Measurements from ENCODE around the gene LPP. TPM values are rescaled to one million over a fixed set of nuclear protein-coding genes. Genes with fewer than 3 reads are reported as not detected.

LPP gene
- total RNA-seq, 1 donor from 2014 or later, result 63.6 TPM

DNA sequence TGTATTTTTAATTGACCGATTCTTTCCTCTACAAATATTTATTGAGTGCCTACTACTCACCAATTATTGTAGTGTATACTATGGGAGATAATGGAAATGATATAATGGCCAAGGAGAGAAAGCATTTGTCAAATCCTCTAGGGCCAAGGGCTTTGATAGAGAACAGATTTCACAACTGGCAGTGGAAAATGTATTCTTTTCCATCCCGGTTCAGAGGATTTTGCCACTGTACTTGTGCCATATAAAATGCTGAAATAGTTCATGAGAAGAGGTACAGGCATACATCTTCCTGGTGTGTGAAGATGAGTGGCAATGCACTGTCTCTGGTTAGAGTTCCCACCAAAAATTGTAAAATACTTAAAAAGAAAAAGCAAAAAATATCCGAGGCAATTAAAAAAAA lies 566.3 kb downstream of the LPP start:
- no peak for DNase-seq (ENCODE audit: low spot score)
- peak; percentile 51 for ATAC-seq

DNA sequence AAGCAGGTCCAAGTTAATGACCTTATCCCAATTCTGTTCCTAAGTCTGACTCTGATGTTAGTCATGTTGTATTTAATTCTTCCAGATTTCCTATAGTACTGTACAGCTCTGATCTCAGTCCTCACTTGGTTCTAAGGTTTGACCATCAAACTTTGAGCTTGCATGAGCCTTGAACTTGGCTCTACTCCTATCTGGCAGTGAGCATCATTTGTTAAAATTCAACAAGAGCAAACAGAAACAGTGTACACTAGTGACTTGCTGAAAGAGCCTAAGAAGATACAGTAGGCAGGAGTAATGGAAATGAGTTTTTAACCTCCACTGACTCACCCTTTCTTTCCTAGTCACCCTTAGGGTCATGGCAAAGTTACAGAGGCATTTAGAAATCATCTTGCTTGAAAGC lies 566.7 kb downstream of the LPP start:
- peak; percentile 86 for ATAC-seq
- peak; percentile 60 for DNase-seq (ENCODE audit: low spot score)

- ATAC-seq (peak; percentile 62), DNase-seq (ENCODE audit: low spot score) (peak; percentile 58)
Observed at GRCh38 chr3:188721312-188721711, 567.4 kb downstream of the LPP start.

DNA sequence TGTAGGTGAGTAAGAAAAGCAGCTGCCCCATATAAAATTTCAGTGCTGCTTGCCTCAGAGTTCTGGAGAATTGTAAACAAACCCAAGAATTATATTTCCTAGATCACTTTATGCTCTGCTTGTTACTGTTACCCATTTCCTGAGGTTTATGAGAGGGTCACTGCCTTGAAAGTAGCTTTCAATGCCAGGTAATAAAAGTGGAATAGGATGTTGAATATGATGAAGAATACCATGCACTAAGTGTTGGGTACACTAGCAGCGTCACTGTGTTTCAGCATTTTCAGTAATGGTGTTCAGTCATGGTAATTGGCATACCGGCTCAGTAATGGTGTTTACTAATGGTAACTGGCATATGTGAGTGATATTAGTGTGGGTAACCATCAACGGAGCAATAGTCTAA lies 568.0 kb downstream of the LPP start:
- ATAC-seq (no peak), DNase-seq (ENCODE audit: low spot score) (no peak)

- ATAC-seq, result no peak
- DNase-seq (ENCODE audit: low spot score), result no peak
Observed at GRCh38 chr3:188722963-188723362, 569.0 kb downstream of the LPP start.

- DNase-seq (ENCODE audit: low spot score), result no peak
- ATAC-seq, result no peak
Observed at GRCh38 chr3:188727052-188727451, 573.1 kb downstream of the LPP start.

GRCh38 chr3:188728371-188728896 lies 574.5 kb downstream of the LPP start:
- ATAC-seq (no peak), DNase-seq (ENCODE audit: low spot score) (no peak)

DNA sequence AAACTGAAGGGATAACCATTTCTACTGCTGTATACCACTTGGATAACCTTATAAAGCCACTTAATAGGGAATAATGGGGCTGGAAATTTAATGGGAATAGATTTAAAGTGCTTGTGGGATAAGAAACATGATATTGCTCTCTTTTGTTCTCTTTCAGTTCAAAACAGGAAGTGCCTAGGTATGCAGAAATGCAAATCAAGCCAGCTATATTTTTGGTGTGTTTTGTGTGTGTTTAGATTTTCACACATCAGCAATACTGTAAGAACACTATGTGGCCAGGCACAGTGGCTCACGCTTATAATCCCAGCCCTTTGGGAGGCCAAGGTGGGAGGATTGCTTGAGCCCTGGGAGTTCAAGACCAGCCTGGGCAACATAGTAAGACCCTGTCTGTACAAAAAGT lies 575.5 kb downstream of the LPP start:
- ATAC-seq (no peak), DNase-seq (ENCODE audit: low spot score) (no peak)

- no peak for ATAC-seq
- DNase-seq (ENCODE audit: low spot score), result no peak
Observed at GRCh38 chr3:188734395-188734794, 580.4 kb downstream of the LPP start.

- ATAC-seq (peak; percentile 38), DNase-seq (ENCODE audit: low spot score) (no peak)
Observed at GRCh38 chr3:188739511-188739910, 585.6 kb downstream of the LPP start.

DNA sequence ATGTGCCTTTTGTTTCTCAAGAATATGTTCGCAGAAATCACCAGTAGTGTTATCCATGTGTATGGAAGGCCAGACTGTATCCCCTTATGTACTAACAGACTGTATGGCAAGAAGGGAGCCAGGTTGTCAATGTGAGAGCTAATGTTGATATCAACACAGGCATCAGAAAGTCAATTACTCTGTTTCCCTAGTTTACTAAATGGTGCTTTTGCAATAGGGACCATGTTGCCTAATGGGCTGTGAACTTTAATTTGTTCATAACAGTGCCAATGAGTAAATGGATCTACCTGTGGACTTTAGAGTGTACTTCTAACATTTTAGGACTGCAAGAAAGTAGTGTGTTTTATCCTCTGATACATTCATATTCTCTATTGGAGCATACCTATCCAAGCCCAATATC lies 586.1 kb downstream of the LPP start:
- peak; percentile 66 for DNase-seq (ENCODE audit: low spot score)
- peak; percentile 77 for ATAC-seq

DNA sequence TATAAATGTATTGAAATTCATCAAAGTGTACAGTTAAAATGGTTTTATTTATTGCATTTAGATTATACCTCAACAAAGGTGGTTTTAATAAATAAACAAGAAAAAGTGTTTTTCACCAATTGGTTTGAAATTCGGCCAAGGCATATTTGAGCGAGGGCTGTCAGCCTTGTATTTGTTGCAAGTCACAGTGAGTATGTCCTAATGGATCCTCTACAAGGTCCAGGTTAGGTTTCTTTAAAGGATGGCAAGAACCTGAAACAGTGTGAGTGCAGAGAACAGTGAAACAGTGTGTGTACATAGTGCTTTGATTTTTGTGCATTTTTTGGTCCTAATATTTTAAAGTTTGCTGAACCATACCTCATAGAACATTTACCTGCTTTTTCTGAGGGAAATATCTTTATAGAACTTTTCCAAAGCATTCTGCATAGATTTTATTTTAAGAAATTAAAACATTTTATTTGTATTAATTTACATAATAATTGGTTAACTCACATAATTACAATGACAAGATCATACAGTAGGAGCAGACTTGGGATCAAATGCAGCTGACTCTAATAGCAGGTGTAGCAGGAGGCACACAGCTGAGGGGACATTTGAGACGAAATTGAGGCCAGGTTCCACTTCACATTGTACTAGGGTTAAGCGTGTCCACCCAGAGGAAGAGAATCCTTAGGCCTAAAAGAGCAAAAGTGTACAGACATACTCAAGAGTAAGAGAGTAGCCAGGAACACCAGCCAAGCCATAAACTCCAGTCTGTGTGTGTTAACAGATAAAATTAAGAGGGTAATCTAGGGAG lies 589.0 kb downstream of the LPP start:
- DNase-seq (ENCODE audit: low spot score) (no peak), ATAC-seq (peak; percentile 33)

DNA sequence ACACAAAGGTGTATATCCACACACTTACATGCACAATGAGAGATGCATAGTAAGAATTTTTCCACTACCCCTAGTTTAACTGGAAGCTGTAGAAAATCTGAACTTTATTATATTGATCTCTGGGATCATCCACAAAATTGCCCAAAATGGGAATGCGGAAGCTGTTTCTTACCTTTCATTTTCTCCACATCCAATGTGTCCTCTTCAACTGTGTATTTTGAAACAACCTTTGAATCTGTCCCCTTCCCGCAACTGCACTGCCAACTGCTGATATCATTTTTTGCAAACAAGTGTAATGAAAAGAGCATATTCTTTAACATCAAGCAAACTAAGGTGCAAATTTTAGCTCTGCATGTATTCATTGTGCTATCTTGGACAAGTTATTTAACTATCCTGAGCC lies 590.2 kb downstream of the LPP start:
- ATAC-seq (peak; percentile 53), DNase-seq (ENCODE audit: low spot score) (peak; percentile 53)

GRCh38 chr3:188745031-188745430 lies 591.1 kb downstream of the LPP start:
- no peak for ATAC-seq
- no peak for DNase-seq (ENCODE audit: low spot score)

- peak; percentile 68 for DNase-seq (ENCODE audit: low spot score)
- peak; percentile 75 for ATAC-seq
Observed at GRCh38 chr3:188746291-188746783, 592.4 kb downstream of the LPP start.

GRCh38 chr3:188747489-188747888 lies 593.5 kb downstream of the LPP start:
- DNase-seq (ENCODE audit: low spot score), result no peak
- no peak for ATAC-seq

- ATAC-seq, result no peak
- no peak for DNase-seq (ENCODE audit: low spot score)
Observed at GRCh38 chr3:188749010-188749617, 595.2 kb downstream of the LPP start.

DNA sequence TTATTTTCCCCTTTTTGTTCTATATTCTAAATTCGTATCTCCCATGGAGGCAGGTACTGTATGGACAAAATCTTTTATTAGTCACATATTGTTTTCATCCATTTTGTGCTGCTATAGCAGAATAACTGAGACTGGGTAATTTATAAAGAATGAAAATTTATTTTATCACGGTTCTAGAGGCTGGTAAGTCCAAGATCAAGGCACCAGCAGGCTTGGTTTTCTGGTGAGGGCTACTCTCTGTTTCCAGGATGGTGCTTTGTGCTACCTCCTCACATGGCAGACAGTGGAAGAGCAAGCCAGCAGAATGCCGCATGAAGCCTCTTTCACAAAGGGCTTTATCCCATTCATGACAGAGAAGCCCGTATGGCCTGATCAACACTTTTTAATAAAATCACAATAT lies 595.9 kb downstream of the LPP start:
- DNase-seq (ENCODE audit: low spot score), result no peak

GRCh38 chr3:188750617-188751016 lies 596.7 kb downstream of the LPP start:
- no peak for DNase-seq (ENCODE audit: low spot score)
- ATAC-seq, result no peak

More for the DNA sequence above, 595.9 kb downstream of the LPP start:
- no peak for ATAC-seq

DNA sequence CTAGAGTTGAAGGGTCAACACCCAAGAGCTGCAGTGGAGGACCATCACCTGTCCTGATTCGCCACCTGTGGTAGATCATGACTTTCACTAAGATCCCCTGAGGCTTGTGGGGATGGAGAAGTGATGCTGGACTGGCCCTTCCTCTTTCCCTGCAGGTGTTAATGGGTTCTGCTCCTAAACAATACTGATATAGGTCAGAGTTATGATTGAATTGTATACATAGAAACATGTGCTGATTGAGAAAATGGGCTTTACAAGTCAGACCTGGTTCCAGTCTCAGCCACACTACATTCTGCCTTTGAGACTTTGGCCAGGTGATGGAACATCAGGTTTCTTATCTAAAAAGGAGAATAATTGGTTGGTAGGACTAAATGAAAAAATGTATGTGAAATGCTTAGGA lies 598.9 kb downstream of the LPP start:
- no peak for DNase-seq (ENCODE audit: low spot score)
- ATAC-seq, result no peak

GRCh38 chr3:188754267-188754666 lies 600.3 kb downstream of the LPP start:
- ATAC-seq (no peak), DNase-seq (ENCODE audit: low spot score) (no peak)

DNA sequence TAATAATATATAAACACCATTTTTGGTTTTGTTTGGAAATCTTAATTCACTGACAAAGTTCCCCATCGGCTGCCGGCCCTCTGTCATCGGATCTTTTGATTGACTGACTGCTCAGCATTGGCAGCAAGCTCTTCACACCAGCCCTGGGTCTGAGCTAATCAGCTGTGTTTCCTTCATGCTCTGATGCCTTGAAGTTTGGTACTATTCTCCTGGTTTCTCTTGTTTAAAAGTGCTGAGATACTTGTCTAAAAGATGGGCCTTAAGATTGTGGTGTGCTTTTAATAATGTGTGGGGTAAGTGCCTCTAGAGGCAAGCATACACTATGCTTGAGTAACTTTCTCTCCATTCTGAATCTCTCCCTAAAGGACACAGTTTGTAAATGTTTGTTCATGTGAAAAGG lies 602.3 kb downstream of the LPP start:
- DNase-seq (ENCODE audit: low spot score) (no peak), ATAC-seq (no peak)

Data from left lobe of liver (tissue), 2 donors.